Activated CD4-positive, alpha-beta T cell treated with anti-CD3 and anti-CD28 coated beads, Interleukin-2, amount 50 U/mL, for 4 hours (primary cell): ENCODE results near the gene DIP2B.

Experiments
- DNase-seq, 2 experiments: peaks; one replicate each; pipeline ENCODE4 v3.0.0-alpha.2; 2020

The DIP2B gene

DNA sequence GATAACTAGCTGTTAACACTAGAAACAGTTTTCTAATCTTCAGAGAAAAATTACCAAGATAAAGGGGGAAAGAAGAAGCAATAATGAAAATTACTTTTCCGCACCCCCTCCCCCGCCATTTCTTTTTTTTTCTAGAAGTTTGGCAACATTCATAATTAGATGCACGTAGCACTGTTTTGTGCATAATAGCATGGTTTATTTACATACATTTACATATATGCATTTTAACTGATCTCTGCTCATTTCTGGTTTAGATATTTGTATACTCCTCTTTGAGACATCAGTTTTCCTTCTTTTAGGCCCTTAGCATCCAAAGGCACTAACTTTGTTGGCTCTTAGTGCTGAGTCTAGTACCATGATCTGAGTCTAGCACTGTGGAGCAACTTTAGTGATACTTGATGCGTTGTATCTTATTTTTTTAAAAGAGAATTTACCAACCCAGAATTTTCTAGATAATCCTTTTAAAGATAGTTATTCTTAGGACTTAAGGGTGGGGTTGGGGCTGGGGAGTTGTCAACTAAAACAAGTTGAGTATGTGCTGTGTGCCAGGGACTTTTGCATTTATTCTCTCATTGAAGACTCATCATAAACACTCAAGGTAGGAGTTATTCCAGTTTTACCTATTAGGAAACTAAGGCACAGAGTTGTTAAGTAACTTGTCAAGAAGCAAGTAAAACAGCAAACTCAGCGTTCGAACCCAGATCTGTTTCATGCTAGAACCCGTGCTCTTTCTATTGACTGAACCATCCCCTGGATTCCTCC, 110.5 kb downstream of the DIP2B start:
- no peak for DNase-seq

DNA sequence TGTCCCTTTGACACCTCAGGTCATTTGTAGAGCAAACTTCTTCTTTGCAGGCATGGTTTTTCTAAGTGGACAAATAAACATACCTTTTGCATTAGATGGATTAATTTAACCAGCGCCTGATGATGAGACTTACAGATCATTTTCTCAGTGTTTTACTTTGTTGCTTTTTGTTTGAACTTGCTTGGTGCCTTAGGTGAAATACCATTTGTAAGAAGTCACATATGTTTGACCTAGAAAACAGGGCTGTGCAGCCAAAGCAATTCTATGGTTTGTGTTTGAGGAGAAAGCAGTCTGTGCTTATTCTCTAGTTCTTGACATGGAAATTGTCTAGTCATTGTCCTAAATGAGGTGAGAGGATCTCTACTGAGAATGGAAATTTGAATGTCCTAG, 111.1 kb downstream of the DIP2B start:
- DNase-seq, result no peak

DNA sequence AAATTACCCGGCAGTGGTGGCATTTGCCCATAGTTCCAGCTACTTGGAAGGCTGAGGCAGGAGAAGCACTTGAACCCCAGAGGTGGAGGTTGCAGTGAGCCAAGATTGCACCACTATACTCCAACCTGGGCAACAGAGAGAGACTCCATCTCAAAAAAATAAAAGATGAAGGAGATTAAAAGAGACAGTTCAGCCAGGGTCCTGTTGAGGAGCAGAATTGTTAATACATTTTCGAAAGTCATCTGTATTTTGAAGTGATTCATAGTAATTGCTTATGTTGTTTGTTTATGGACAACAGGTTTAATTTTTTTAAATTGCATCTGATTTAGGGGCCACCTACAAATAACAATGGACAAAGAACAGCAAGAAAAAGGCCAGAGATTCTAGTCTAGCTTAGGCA, 112.9 kb downstream of the DIP2B start:
- DNase-seq, result no peak

DNA sequence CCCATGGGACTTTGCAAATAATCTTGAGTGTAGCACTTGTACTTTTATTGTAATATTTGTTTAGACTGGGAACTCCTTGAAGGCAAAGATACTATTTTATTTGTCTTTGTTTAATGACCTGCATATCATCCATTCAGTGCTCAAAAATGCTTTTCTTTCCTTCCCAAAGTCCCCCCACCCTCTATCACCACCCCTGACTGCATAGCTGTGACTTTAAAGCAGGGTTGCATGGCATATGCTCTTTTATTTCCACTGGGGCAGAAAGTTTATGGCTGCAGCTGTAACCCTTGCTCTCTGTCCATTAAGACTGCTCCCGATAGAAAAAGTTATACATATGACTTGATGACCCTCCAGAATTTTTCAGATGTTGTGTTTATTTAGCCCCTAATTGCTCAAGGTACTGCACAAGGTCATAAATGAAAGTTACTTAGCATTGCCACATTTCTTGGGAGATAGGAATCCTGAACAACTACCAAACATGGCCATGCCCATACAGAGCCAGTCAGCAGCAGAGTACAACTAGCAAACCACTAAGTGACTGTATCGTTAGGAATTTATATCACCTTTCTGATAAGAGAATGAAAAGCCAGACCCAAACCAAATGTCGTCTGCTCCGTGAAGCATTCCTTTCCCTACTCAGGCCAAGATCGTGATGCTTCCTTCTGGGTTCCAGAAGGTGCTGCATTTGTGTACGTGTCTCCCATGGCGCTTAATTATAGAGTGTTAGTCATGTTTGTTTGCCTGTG, 114.3 kb downstream of the DIP2B start:
- no peak for DNase-seq

DNA sequence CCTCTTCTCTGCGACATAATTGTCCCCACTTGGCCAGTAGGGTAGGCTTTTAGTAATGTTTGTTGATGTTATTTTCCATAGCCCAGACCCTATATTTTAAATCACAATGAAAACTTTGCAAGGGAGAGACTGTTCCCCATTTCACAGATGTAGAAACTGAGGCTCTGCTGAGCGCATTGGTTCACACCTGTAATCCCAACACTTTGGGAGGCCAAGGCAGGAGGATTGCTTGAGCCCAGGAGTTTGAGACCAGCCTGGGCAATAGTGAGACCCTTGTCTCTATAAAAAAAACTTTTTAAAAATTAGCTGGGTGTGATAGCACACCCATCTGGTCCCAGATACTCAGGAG, 114.8 kb downstream of the DIP2B start:
- DNase-seq, result no peak

DNA sequence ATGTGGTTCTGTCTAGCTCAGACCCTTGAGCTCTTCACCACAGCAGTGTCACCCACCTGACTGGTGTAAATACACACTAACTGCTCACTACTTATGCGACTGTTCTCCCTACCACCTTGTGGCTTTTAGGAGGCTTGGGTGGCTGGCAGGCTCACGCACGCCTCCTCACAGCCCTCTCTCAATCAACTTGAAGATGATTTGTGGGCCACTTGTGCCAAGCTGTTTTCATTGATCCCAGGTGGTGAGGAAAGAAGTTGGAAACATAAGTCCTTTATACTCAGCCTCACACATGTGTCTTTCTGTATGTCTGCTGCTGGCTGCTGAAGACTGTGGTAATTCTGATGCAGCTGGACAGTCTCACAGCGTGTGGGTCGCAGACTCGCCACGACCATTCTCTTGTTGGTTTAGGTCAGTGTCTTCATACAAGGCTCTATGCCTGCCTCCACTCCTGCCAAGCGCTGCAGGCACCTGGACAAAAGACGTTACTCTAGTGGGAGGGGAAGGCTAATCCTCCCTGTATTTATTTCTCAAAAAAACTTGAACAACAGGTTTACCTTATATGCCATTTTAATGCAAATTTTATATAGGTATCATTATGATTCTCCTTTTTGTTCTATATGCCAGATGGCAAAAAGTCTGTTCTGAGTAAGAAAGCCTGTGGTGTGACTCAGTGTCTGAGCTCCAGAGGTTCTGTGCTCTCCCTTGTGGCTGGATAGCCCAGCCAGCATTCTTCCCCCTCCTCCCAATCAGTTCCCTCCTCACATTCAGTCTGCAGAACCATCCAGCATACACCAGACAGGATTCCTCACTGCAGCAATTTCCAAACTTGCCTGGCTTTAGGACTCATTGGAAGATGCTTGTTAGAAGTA, 115.6 kb downstream of the DIP2B start:
- DNase-seq, result no peak

DNA sequence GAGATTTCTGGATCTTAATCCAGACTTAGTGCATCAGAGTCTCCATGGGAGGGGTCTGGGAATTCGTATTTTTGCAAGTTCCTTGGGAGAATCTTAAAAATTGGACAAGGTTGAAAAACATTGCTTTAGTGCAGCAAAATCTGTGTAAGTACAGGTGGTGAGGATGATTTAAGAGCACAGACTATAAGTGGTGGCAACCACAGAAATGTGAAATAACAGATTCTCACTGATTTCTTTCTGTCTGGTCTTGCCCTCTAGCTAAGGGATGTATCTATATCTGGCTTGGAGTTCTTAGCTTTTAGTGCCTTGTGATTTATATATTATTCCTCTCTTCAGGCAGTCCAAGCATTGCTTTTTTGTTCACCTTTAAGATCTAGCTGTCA, 116.2 kb downstream of the DIP2B start:
- no peak for DNase-seq

DNA sequence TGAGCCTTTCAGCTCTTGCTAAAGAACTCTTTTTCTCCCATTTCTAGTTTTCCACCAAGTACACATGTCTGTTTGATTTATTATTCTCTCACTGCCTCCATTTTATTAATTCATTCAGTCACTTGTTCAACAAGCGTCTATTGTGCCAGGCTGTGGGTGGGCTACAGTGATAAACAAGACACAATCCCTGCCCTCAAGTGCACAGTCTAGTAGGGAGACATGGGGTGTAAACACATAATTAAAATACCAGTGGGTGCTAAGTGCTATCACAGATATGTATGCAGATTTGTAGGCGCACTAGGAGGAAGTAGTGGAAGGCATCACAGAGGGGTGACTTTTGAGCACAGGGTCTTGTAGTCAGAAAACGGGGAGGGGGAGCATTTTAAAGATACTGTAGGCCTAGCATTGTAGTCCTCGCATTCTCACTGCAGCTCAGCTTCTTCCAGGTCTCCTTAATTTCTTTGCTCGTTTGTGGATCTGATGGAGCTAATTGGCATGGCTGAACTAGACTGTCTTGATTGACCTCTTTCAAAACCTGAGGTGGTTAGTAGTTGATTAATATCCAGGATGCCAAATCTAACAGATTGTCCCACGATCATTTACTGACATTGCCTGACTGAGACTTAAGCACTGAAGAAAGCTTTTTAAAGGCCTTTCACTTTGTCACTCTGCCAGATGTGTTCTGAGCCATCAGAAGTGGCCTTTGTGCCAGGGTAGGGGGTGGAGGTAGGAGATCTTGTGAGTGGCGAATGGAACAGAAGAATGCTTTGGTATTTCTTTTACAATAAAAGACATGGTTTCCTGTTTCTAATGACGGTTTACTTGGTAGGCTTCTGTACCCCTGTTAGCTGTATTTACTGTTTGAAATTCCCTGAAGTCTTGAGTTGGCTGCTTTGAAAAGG, 116.9 kb downstream of the DIP2B start:
- no peak for DNase-seq

DNA sequence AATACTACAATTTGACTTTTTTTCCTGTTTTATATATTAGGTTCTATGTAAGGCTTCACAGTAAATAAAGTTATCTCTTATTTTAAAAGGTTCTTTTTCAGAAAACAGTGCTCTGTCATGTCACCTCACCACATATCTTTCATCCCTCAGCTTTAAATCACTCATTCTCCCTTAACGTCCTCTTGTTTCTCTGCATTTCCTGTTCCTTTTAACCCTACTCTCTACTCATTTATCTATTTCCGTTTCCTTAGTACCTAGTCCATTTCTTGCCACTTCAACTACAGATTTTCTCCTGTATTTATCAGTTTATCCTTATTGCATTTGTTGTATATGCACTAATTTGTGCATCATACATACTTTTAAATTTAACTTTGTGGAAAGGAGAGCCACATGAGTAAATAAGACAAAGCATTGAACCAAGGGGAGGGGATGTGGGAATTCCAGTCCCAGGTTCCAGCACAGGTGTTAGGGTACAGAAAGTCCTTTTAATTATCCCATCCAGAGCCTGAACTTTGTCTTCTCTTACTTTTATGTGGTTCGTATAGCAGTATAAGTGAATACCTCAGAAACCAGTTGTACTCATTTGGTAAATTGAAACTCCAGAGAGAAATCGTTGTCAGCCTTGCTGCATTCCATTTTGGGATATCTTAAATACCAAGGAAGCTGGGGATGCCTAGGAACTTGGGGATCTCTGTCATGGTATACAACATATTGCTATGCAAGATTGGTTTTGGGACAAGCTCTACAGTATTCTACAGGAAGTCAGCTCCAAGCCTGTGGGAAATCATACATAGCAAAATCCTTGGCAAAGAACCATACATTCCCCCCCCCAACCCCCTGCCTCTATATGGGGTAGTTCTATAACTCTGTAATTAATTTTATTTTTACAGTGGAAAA, 120.5 kb downstream of the DIP2B start:
- no peak for DNase-seq

DNA sequence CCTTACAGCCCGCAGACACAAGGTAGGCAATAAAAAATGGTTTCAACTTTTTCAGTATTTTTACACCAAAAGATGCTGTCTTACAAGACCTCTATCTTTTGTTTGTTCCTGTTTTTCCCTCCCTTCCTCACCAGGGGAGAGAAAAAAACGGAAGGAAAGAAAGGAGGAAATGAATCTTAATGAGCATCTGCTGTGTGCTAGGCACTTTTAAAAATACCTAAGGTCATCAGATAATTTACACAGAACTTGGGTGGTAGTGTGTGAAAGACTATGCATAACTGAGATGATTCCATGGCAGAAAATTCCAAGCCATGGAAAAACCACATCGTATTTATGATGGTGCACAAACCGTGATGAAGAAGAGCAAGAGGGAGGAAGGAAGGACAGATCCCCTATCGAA, 121.2 kb downstream of the DIP2B start:
- no peak for DNase-seq

DNA sequence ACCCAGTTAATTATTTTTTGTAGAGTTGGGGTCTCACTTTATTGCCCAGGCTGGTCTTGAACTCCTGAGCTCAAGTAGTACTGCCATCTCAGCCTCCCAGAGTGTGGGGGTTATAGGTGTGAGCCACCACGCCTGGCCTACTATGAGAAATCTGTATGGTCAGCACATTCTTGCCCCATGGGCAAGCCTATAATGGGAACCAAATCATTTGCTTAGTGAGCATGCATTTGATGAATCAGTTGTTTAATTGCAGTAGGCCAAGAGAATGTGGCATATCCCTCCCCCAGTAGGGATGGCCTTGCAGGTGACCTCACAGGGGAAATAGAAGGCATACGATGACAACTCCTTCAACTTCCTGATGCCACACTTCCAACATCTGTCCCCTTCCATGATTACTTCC, 122.7 kb downstream of the DIP2B start:
- no peak for DNase-seq

DNA sequence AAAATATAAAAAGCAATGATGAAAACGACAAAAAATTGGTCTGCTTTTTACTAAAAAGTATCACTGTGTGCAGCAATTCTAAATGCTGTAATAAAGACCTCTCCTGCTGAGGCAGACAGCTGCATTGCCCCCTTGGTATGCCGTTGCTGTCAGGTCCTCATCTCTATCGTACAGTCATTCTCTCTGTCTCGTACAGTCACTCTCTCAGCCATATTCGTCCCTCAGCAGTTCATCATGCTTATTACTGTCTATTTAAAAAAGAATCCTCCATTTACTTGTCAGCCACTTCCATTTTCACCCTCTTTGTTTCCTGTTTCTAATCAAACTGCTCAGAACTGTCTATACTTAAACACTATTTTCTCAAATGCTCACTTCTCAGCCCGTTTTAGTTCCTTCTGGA, 123.6 kb downstream of the DIP2B start:
- DNase-seq, result no peak

DNA sequence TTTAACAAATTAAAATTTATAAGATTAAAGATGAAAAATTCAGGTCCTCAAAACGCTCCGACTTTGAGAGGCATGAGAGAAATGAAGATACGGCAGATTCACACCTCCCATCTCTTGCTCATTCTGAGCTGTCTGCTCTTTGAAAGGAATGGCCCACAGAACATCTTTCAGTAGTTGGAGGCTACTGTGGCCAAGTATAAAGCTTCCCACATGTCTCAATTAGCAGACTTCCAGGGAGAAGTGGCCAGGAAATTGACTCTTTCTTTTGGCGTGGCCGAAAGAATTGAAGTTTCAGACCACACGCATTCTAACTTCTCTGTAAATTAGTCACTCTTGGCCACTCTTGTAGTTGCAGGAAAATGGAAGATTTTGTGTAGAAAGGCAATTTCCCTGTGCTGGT, 129.2 kb downstream of the DIP2B start:
- no peak for DNase-seq

DNA sequence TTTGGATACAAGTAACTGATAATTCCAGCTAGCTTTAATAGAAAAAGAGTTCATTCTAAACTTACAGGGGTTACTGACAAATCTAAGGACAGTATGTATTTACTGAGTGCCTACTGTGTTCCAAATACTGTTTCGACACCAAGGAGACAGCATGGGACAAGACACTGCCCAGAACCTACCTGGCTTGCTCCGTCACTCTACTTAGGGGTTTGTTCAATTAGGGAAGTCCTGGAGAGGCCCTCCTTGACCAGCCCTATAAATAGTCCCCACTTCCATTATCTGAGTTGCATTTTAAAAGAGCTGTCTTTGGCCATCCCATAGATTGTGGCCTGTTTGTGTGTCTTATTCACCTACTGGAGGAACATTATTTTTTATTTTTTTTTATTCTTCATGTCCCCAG, 129.6 kb downstream of the DIP2B start:
- no peak for DNase-seq

DNA sequence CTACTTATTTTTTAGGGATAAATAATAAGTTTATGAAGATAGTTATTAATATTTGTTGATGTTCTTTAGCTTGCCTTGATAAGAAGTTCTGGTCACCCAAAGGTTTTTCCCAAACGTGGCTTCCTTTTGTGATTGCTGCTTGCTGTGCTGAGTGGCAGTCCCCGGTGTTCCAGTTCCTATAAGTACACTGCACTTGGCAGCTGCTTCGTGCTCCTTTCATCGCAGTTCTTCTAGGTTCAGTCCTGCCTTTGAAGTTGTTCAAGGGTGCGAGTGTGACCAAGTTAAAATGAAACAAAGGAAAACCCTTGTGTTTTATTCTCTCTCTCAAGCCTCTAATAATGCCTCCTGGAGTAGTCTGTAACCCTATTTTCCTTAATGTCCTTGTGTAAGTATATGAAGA, 130.6 kb downstream of the DIP2B start:
- no peak for DNase-seq

DNA sequence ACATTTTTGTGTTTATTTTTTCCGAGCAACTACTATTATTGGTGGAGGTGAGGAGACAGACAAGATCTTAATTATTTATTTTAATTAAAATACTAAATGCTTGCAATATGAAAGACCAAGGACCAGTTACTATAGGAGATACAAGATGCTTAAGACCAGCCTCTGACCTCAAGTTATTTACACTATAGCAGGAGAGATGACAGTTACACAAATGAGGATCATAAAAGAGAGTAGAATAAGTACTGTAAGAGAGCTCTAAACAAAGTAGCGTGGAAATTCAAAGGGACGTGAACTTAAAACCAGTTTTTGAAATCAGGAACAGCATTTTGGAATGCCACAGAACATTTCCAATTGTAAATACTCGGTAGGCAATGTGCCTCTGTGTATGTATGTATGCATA, 131.1 kb downstream of the DIP2B start:
- no peak for DNase-seq

DNA sequence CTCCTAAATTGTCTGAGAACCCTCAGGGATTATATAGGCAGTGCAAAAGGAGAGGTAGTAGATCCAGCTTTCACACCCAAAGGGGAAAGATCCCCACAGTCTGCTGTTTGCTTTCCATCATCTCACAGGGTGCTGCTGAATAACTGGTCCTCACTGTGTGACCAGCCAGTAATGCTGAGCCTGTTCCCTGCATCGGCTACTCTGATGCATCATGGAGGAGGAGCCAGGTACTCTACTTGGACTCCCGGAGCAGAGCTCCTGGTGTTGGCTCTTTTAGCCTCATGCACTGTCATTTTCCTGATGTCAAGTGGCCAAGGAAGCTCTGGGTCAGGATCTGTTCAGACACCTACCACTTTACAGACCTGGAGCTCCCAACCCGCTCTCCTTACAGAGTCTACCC, 131.7 kb downstream of the DIP2B start:
- no peak for DNase-seq

DNA sequence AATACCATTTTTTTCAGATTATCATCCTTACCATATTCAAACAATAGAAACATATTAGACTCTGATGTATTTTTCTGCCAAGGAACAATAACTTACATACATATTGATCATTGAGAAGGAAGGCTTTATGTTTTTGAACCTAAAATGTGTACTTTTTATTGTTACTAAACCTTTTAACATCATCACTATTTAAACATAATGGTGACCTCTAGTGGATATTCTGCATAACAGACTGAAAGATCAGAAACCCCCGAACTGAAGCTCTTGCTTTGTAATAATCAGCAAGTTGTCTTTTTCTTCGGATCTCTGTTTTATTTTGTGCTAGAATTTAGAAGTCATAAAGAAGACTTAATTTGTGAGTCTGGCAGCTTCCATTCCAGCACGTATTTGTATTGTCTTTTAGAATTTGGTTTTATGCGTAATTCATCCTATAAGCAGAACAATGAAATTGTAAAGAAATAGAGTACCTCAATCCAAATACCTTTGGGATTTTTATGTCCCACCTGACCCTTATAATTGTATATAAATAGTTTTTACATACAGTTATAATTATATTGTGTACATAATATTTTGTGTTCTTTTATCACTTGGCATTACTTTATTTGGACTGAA, 133.2 kb downstream of the DIP2B start:
- no peak for DNase-seq

DNA sequence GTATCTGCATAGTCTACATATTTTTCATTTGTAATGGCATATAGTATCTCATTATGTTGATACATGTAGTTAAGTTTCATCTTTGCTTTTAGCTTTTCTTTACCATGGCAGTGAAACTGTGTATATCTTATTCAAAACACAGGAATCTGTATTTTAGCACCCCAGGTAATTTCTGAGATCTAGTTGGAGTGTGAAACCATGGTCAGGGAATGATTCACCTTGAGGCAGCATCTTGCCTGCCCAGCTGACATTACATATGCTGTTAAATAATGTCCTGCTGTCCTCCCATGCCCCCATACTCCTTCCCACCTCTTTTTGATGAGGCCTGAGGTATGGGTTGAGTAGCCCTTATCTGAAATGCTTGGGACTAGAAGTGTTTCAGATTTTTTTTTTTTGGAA, 133.7 kb downstream of the DIP2B start:
- DNase-seq, result no peak

DNA sequence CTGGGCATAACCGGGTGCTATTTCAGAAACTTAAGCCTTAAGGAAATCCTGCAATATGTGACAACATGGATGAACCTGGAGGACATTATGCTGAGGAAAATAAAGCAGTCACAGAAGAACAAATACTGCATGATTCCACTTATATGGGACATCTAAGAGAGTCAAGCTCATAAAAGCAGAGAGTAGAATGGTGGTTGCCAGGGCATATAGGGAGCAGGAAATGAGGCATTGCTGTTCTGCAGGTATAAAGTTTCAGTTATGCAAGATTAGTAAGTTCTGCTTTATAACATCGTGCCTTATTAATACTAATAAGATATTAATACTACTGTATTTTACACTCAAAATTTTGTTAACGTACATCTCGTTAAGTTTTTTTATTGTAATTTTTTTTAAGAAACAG, 134.9 kb downstream of the DIP2B start:
- no peak for DNase-seq

DNA sequence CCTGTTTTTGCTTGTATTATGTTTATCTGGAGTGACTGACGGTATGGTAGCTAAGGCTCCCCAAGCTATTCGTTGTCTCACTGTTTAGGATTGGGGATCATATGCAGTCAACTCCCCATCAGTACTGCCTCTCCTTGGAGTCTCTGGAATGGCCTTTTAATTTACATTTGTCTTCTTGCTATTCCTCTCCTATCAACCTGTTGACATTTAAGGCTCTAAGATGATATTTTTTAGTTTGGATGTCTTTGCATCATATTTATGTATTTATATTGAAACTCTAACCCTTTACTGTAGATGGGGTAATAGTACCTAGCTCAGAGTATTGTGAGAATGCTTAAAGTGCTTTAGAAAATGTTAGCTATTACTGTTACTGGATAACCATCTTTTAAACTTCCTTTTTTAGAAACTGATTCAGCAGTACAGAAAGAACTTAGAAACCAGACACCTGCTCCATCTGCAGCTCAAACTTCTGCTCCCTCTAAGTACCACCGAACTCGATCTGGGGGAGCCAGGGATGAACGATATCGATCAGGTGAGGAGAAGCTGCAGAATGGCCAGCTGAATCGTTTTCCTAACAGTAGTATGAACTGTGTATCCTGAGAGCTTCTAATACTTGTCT, 135.6 kb downstream of the DIP2B start:
- DNase-seq, result no peak
